ENCODE measurements around the gene ZMIZ1.

The ZMIZ1 gene

GRCh38 chr10:79349766-79350406 is 281.1 kb downstream of the ZMIZ1 start:
- TF ChIP-seq, protein P1, sequence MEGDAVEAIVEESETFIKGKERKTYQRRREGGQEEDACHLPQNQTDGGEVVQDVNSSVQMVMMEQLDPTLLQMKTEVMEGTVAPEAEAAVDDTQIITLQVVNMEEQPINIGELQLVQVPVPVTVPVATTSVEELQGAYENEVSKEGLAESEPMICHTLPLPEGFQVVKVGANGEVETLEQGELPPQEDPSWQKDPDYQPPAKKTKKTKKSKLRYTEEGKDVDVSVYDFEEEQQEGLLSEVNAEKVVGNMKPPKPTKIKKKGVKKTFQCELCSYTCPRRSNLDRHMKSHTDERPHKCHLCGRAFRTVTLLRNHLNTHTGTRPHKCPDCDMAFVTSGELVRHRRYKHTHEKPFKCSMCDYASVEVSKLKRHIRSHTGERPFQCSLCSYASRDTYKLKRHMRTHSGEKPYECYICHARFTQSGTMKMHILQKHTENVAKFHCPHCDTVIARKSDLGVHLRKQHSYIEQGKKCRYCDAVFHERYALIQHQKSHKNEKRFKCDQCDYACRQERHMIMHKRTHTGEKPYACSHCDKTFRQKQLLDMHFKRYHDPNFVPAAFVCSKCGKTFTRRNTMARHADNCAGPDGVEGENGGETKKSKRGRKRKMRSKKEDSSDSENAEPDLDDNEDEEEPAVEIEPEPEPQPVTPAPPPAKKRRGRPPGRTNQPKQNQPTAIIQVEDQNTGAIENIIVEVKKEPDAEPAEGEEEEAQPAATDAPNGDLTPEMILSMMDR (IDR thresholded peaks at IDR 0.05; ENCODE audit: low read depth, low read length), result no peak

GRCh38 chr10:79350407-79351154 is 281.8 kb downstream of the ZMIZ1 start:
- DNase-seq (ENCODE audit: low read depth in 2 of 2), result no peak
- H3K4me3 ChIP-seq (replicated peaks in 1 of 2; ENCODE audit: low read depth in 2 of 2, low read length in 2 of 2), result no peak overlapping the region
- TF ChIP-seq, protein P1 (IDR thresholded peaks at IDR 0.05; ENCODE audit: low read depth, low read length), result no peak

More at GRCh38 chr10:79349766-79350406, 281.1 kb downstream of the ZMIZ1 start:
- DNase-seq (ENCODE audit: low read depth in 2 of 2), result no peak
- H3K4me3 ChIP-seq (replicated peaks in 1 of 2; ENCODE audit: low read depth in 2 of 2, low read length in 2 of 2), result no peak overlapping the region

DNA sequence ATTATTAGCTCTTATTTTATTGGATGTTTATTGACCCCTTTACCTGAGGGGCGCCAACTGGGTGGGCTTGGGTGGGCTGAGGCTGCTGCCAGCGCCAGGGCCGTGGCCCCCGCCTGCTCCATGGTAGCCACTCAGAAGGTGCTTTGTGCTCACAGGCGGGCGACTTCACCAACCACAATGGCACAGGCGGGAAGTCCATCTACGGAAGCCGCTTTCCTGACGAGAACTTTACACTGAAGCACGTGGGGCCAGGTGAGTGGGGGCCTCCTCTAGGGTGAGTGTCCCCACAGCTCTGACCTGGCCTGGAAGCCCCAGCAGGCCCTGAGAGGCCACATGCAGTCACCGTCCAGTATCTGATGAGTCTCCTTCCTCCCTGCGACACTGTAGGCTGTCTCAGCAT is 282.6 kb downstream of the ZMIZ1 start:
- no peak for DNase-seq (ENCODE audit: low read depth in 2 of 2)
- TF ChIP-seq, protein P1 (IDR thresholded peaks at IDR 0.05; ENCODE audit: low read depth, low read length), result no peak
- no peak overlapping the region for H3K4me3 ChIP-seq (replicated peaks in 1 of 2; ENCODE audit: low read depth in 2 of 2, low read length in 2 of 2)

- no peak overlapping the region for H3K4me3 ChIP-seq (replicated peaks in 1 of 2; ENCODE audit: low read depth in 2 of 2, low read length in 2 of 2)
- DNase-seq (ENCODE audit: low read depth in 2 of 2), result no peak
- TF ChIP-seq, protein P1 (IDR thresholded peaks at IDR 0.05; ENCODE audit: low read depth, low read length), result no peak
These were observed 283.5 kb downstream of the ZMIZ1 start for GRCh38 chr10:79352035-79352877.

DNA sequence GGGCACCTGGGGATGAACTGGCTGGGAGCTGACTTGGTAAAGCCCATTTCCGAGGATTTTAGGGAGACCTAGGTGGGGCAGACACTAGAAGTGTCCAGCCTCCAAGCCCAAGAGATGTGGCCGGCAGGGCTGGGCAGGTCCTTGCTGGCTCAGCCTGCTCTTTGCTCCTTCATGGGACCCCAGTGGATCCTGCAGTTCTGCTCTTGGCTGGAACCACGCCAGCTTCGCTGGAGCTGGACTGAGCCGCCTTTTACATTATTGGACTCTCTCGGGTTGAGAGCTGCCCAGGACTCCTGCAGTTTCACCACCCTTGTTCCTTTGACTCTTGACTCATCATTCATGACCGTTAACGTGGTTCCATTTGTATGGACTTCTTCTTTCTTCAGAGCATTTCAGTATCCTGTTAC is 284.2 kb downstream of the ZMIZ1 start:
- TF ChIP-seq, protein P1 (IDR thresholded peaks at IDR 0.05; ENCODE audit: low read depth, low read length), result no peak
- no peak overlapping the region for H3K4me3 ChIP-seq (replicated peaks in 1 of 2; ENCODE audit: low read depth in 2 of 2, low read length in 2 of 2)
- no peak for DNase-seq (ENCODE audit: low read depth in 2 of 2)

DNA sequence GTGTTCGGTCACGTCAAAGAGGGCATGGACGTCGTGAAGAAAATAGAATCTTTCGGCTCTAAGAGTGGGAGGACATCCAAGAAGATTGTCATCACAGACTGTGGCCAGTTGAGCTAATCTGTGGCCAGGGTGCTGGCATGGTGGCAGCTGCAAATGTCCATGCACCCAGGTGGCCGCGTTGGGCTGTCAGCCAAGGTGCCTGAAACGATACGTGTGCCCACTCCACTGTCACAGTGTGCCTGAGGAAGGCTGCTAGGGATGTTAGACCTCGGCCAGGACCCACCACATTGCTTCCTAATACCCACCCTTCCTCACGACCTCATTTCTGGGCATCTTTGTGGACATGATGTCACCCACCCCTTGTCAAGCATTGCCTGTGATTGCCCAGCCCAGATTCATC is 285.0 kb downstream of the ZMIZ1 start:
- TF ChIP-seq, protein P1 (IDR thresholded peaks at IDR 0.05; ENCODE audit: low read depth, low read length), result no peak
- no peak for DNase-seq (ENCODE audit: low read depth in 2 of 2)
- H3K4me3 ChIP-seq (replicated peaks in 1 of 2; ENCODE audit: low read depth in 2 of 2, low read length in 2 of 2), result no peak overlapping the region

Data from cardiac fibroblast (primary cell).